ENCODE results near the gene AP5Z1. TPM values are rescaled to one million over a fixed set of nuclear protein-coding genes. Genes with fewer than 3 reads are reported as not detected.

The AP5Z1 gene
- total RNA-seq, 4 donors from 2014 or later: 25.7 to 37.3 (median 31.5) TPM

DNA sequence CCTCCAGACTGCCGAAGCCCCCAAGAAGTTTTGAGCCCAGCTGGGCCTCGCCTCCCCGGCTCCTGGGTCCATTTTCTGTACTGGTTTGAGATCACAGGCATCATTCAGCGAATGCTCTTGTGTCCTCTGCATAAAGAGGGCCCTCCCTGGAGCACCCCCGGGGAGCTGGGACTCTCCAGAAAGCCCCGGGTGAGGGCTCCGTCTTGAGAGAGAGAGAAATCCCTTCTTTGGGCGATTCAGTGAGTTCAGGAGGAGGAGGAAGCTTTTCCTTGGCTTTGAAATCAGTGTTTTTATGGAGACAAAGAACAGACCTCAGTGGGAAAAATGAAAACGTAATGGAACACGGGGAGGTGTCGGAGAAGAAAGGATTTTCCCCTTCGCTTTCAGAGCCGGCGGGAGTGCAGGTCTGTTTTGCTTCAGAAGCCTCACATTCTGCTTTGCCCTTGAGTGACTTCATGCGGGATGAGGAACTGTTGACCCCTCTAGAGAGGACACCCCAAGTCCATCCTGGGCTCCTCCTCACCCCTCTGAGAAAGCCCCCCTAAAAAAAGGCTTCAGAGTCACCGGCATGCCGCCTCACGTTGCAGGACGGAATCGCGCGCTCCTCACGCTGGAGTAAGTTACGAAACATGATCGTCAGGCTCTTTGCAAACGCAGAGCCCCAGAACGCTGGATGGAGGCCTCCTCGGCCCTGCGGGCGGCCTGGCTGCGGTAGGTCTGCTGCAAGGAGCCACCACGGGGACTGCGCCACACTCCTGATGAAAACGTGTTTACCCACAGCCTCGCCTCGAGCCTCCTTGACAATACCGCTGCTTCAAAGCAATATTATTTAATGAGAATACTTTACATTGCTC lies 8.5 kb upstream of the AP5Z1 start:
- intact Hi-C loops (cut with DNase I): no loop called here
- H3K36me3 ChIP-seq: peaks cover 27 to 57% (median 40%) of the 10 kb centered on the region in 4 donors
- DNase-seq (ENCODE audit: extremely low spot score): no peak
- H3K4me3 ChIP-seq: peak overlapping the region; percentile 23 to 32 (median 25)
- H3K27me3 ChIP-seq: no peaks in the 10 kb centered on the region
- TF ChIP-seq POLR2AphosphoS5 (IDR thresholded peaks at IDR 0.05): peak; percentile 79 to 84
- TF ChIP-seq, protein P1, sequence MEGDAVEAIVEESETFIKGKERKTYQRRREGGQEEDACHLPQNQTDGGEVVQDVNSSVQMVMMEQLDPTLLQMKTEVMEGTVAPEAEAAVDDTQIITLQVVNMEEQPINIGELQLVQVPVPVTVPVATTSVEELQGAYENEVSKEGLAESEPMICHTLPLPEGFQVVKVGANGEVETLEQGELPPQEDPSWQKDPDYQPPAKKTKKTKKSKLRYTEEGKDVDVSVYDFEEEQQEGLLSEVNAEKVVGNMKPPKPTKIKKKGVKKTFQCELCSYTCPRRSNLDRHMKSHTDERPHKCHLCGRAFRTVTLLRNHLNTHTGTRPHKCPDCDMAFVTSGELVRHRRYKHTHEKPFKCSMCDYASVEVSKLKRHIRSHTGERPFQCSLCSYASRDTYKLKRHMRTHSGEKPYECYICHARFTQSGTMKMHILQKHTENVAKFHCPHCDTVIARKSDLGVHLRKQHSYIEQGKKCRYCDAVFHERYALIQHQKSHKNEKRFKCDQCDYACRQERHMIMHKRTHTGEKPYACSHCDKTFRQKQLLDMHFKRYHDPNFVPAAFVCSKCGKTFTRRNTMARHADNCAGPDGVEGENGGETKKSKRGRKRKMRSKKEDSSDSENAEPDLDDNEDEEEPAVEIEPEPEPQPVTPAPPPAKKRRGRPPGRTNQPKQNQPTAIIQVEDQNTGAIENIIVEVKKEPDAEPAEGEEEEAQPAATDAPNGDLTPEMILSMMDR (IDR thresholded peaks at IDR 0.05): no peak
- H3K4me1 ChIP-seq: peaks cover 28 to 64% (median 60%) of the 10 kb centered on the region in 4 donors
- H3K27ac ChIP-seq (replicated peaks in 1 of 4): peak overlapping the region; percentile 88 to 91 (median 90)
- H3K9me3 ChIP-seq: no peaks in the 10 kb centered on the region
- 51% methylated on average over 28 of the region's 37 CpGs for WGBS

DNA sequence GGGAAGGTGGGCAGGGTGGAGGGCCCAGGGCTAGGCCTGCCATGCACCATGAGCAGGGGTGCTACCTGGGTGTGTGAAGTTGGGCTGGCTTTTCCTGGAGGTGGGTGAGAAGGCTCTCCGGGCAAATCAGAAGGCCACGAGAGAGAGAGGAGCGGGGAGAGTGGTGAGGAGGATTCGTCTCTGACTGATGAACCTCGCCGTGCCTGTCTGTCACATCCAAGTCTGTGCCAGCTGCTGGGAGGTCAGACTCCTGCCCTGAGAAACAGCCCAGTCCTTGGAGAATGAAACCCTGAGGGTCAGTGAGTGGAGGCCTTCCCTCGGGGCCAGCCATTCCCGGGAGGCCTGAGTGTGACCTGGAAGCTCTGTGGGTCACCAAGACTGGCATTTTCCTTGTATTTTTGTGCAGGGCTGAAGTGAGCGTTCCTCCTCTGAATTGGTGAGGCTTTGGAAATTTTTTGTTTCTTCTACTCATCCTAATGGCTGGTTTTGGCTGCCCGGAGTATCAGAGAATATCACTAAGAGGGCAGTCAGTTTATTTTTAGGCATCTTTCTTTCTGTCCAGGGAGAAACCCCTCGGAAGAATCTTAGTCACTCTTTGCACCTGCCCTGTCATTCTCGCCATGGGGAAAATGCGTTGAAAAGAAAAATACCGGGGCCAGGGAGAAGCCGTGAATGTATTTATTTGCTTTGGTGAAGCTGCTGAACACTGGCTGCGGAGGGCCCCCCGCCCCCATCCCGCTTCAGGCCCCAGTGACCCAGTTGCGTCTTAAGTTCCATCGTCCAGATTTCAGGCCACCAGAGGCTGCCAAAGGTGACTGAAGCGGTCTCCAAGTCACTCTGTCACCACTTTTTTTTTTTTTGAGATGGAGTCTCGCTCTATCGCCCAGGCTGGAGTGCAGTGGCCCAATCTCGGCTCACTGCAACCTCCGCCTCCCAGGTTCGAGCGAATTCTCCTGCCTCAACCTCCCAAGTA lies 6.5 kb upstream of the AP5Z1 start:
- peaks cover 7 to 37% (median 22%) of the 10 kb centered on the region in 4 donors for H3K36me3 ChIP-seq
- H3K9me3 ChIP-seq: no peaks in the 10 kb centered on the region
- DNase-seq (ENCODE audit: extremely low spot score): no peak
- H3K27me3 ChIP-seq: no peaks in the 10 kb centered on the region
- H3K4me1 ChIP-seq: peaks cover 29 to 71% (median 62%) of the 10 kb centered on the region in 4 donors
- intact Hi-C loops (cut with DNase I): no loop called here
- peak overlapping the region in 3 of 4 donors; percentile 0 to 16 (median 1) for H3K4me3 ChIP-seq
- peak overlapping the region; percentile 88 to 91 (median 90) for H3K27ac ChIP-seq (replicated peaks in 1 of 4)
- TF ChIP-seq POLR2A (IDR thresholded peaks at IDR 0.05; ENCODE audit: low read depth): no peak
- no peak for TF ChIP-seq EP300 (IDR thresholded peaks at IDR 0.05)
- no peak for TF ChIP-seq POLR2AphosphoS5 (IDR thresholded peaks at IDR 0.05)
- TF ChIP-seq, protein P1 (IDR thresholded peaks at IDR 0.05): no peak
- WGBS: 64% methylated on average over 27 of the region's 27 CpGs

DNA sequence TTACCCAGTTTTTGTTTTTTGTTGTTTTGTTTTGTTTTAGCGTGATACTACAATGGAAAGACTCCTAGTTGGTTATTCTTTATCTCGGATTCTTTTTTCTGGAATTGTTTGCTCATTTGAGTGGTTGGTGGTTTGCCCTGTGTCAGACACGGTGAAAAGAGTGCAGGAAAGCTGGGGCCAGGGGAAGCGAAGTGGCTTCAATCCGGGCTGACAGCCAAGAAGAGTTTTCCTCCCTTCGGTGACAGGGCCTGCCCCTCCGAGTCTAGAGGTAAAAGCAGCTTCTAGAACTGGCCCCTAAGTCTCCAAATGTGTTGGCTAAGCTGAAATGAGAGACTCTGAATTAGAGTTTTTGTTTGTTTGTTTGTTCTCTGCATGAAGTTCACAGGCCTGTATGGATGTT lies 5.7 kb upstream of the AP5Z1 start:
- peak overlapping the region; percentile 88 to 91 (median 90) for H3K27ac ChIP-seq (replicated peaks in 1 of 4)
- 28% methylated on average over 7 of the region's 7 CpGs for WGBS
- no peaks in the 10 kb centered on the region for H3K27me3 ChIP-seq
- no peak overlapping the region for H3K4me3 ChIP-seq
- intact Hi-C loops (cut with DNase I): no loop called here
- peaks cover 0 to 28% (median 13%) of the 10 kb centered on the region in 4 donors for H3K36me3 ChIP-seq
- no peak for DNase-seq (ENCODE audit: extremely low spot score)
- no peaks in the 10 kb centered on the region for H3K9me3 ChIP-seq
- TF ChIP-seq POLR2A (IDR thresholded peaks at IDR 0.05; ENCODE audit: low read depth) (no peak), POLR2AphosphoS5 (IDR thresholded peaks at IDR 0.05) (no peak), EP300 (IDR thresholded peaks at IDR 0.05) (no peak)
- TF ChIP-seq, protein P1 (IDR thresholded peaks at IDR 0.05): no peak
- peaks cover 36 to 76% (median 70%) of the 10 kb centered on the region in 4 donors for H3K4me1 ChIP-seq

DNA sequence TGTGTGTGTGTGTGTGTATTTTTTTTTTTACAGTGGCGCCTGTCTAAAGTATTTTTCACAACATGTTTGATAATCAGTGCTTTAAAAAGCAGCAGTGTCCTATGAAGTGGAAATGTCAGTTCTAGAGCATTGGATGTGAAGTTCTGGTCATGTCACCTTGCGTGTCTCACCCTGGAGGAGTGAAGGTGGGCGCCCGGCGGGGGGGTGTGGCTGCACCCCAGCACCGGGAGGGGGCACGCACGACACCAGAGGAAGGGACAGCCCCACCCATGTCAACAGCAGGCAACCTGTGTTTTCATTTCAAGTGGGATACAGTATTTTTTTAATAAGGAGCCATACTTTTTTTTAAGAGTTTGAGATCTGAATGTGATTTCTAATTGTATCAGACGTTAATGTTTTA lies 4.5 kb upstream of the AP5Z1 start:
- no peak for DNase-seq (ENCODE audit: extremely low spot score)
- Histone ChIP-seq H3K9me3 (no peaks in the 10 kb centered on the region), H3K4me1 (peaks cover 36 to 68% (median 64%) of the 10 kb centered on the region in 4 donors), H3K27ac (replicated peaks in 1 of 4) (peak overlapping the region; percentile 88 to 91 (median 90)), H3K4me3 (no peak overlapping the region), H3K27me3 (no peaks in the 10 kb centered on the region), H3K36me3 (peaks cover 0 to 17% (median 5%) of the 10 kb centered on the region in 4 donors)
- 69% methylated on average over 9 of the region's 9 CpGs for WGBS
- TF ChIP-seq EP300 (IDR thresholded peaks at IDR 0.05) (no peak), POLR2AphosphoS5 (IDR thresholded peaks at IDR 0.05) (no peak)
- TF ChIP-seq, protein P1 (IDR thresholded peaks at IDR 0.05): no peak
- intact Hi-C loops (cut with DNase I): no loop called here

All from esophagus muscularis mucosa (tissue), 4 donors.